Vagina (tissue), 2 donors: Measurements from ENCODE around the gene MAGEF1. TPM values are rescaled to one million over a fixed set of nuclear protein-coding genes. Genes with fewer than 3 reads are reported as not detected.

ENCODE experiments used
- DNase-seq, 2 donors: peaks; one replicate each; pipeline ENCODE4 v3.0.0-alpha.2; 2017; ENCODE audit errors: extremely low spot score in 2 of 2
- H3K27ac ChIP-seq: fragments of 200-600 bp; sonication (generic); one replicate; pipeline ENCODE4 v1.5.1; 2019
- H3K27me3 ChIP-seq: fragments of 200-600 bp; sonication (generic); one replicate; pipeline ENCODE4 v1.5.1; 2019
- H3K36me3 ChIP-seq, 2 donors: fragments of 200-600 bp; sonication (generic); one replicate each; pipeline ENCODE4 v1.5.1; 2017 to 2019
- H3K4me1 ChIP-seq: fragments of 200-600 bp; sonication (generic); one replicate; pipeline ENCODE4 v1.5.1; 2019
- H3K4me3 ChIP-seq, 2 donors: fragments of 200-600 bp; sonication (generic); 1 replicate in 1 of 2; 2 replicates in 1 of 2; pipeline ENCODE4 v1.5.1; 2016 to 2019
- H3K9me3 ChIP-seq: fragments of 200-600 bp; sonication (generic); one replicate; pipeline ENCODE4 v1.5.1; 2019
- POLR2A ChIP-seq, 2 donors: fragments of 450-650 bp; IDR thresholded peaks; one replicate each; pipeline ENCODE4 v1.6.1; 2017; ENCODE audit warnings: antibody characterized with exemption in 2 of 2, mild to moderate bottlenecking in 2 of 2, moderate library complexity in 2 of 2
- POLR2AphosphoS5 ChIP-seq, 2 donors: sonication (generic); formaldehyde crosslinking; IDR thresholded peaks; one replicate each; pipeline ENCODE4 v1.9.0; 2017; ENCODE audit warnings: antibody characterized with exemption in 2 of 2, mild to moderate bottlenecking in 2 of 2, low read depth in 1 of 2; ENCODE audit not compliant: insufficient read depth in 1 of 2
- intact Hi-C: fragments of 100-400 bp; cut with DNase I; formaldehyde crosslinking; loops from one replicate; pipeline ENCODE4 v1.15.1; 2023
- total RNA-seq: library from RNA; depleted of rRNA; stranded (reverse); fragments of >200 nt; gene quantifications from one replicate; pipeline ENCODE4 v1.2.3, GENCODE V29; 2016
- TF ChIP-seq, protein P1 (sequence below), 3 experiments: fragments of 450-650 bp in 2 of 3; fragments of 200-600 bp in 1 of 3; sonication (generic) in 1 of 3; IDR thresholded peaks; one replicate each; pipeline ENCODE4 v1.5.1; 2017 to 2019; ENCODE audit warnings: antibody characterized with exemption in 3 of 3, mild to moderate bottlenecking in 2 of 3, moderate library complexity in 2 of 3

The MAGEF1 gene
- total RNA-seq, 1 donor from 2014 or later = 25.5 TPM

DNA sequence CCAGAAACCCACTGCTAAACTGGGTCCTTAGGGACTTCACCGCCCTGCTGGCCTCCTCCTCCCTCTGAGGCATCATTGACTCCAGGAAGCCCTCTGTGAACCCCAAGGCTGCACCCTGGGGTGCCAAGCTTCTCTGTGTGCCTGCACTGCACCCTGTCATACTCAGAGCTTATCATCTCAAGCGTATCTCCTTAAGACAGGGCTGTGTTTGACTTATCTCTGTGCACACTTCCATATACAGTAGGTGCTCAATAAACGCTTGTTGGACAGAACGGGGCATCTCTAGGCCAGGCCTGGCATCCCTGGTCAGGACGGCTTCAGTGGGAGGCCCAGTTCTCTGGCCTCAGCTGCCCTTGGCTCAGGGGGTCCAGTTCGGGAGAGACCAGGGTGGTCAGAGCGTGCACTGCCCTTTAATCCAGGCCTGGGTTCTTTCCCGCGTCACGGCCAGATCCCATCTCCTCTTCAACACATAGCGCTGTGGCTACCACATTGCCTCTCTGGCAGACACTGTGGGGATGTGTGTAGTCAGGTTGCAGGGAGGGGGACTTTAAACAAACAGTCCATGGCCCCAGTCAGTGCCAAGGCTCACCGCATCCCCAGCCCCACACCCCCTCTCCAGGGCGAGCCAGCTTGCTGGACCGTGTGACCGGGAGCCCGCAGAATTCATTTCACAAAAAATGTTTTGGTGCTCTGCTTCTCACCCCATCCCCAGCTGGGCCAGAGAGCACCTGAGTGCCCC, 33.4 kb downstream of the MAGEF1 start:
- no peak overlapping the region for H3K4me3 ChIP-seq
- H3K27ac ChIP-seq = peak overlapping the region; percentile 10
- H3K4me1 ChIP-seq = peaks cover 10% of the 10 kb centered on the region
- no peaks in the 10 kb centered on the region for H3K27me3 ChIP-seq
- DNase-seq = no peak
- no peaks in the 10 kb centered on the region for H3K36me3 ChIP-seq
- no peaks in the 10 kb centered on the region for H3K9me3 ChIP-seq
- intact Hi-C loops = no loop called here
- TF ChIP-seq, protein P1, sequence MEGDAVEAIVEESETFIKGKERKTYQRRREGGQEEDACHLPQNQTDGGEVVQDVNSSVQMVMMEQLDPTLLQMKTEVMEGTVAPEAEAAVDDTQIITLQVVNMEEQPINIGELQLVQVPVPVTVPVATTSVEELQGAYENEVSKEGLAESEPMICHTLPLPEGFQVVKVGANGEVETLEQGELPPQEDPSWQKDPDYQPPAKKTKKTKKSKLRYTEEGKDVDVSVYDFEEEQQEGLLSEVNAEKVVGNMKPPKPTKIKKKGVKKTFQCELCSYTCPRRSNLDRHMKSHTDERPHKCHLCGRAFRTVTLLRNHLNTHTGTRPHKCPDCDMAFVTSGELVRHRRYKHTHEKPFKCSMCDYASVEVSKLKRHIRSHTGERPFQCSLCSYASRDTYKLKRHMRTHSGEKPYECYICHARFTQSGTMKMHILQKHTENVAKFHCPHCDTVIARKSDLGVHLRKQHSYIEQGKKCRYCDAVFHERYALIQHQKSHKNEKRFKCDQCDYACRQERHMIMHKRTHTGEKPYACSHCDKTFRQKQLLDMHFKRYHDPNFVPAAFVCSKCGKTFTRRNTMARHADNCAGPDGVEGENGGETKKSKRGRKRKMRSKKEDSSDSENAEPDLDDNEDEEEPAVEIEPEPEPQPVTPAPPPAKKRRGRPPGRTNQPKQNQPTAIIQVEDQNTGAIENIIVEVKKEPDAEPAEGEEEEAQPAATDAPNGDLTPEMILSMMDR (IDR thresholded peaks at IDR 0.05) = no peak
- no peak for TF ChIP-seq POLR2AphosphoS5 (IDR thresholded peaks at IDR 0.05; ENCODE audit: insufficient read depth in 1 of 2, low read depth in 1 of 2)
- TF ChIP-seq POLR2A (IDR thresholded peaks at IDR 0.05) = no peak

DNA sequence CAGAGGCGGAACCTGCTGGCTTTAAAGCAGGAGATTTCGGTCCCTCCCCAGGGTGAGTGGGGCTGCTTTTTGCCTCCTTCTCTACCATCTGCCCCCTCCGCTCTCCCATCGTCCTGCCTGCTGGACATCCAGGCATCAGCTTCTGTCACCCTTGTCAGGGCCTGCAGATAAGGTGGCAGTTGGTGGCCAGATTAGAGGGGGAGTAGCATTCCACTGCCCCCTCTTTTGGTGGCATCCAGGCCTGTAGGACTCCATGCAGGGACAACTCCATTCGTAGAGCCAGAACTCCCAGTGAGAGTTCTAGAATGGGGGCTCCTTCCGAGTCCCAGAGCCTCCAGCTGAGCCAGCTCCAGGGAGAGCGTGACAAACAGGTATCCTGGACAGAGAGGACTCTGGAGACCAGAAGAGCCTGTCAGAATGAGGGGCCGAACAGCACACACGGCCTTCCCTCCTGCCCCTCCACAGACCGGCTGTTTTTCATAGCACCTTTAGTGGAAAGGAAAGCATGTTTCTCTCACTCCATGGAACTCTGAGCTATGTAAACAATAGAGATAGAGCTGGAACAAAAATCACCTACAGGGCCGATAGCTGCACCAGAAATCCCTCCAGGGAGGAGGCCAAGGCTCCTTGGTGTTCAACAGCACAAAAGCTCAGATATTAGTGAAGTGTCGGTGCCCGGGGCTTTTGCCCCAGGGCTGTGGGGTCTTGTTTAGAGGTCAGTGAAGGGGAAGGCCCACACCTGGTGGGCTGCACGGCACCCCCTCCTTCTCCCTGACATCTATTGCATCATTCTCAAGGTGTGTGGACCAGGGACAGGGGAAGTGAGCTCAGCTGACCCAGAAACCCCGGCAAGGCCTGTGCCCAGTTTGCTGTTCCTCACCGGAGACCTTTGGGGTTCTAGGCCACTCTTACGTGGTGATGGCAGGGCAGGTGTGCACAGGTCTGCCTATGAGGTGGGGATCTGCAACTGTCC, 34.2 kb downstream of the MAGEF1 start:
- H3K9me3 ChIP-seq = no peaks in the 10 kb centered on the region
- no peak for DNase-seq
- intact Hi-C loops = no loop called here
- H3K4me1 ChIP-seq = peaks cover 10% of the 10 kb centered on the region
- TF ChIP-seq, protein P1 (IDR thresholded peaks at IDR 0.05) = no peak
- no peaks in the 10 kb centered on the region for H3K27me3 ChIP-seq
- H3K27ac ChIP-seq = no peak overlapping the region
- H3K4me3 ChIP-seq = no peak overlapping the region
- H3K36me3 ChIP-seq = no peaks in the 10 kb centered on the region

- Histone ChIP-seq H3K9me3 (no peaks in the 10 kb centered on the region), H3K27ac (no peak overlapping the region), H3K4me3 (no peak overlapping the region), H3K36me3 (no peaks in the 10 kb centered on the region), H3K4me1 (peaks cover 10% of the 10 kb centered on the region), H3K27me3 (no peaks in the 10 kb centered on the region)
- TF ChIP-seq POLR2A (IDR thresholded peaks at IDR 0.05) = no peak
- no peak for TF ChIP-seq POLR2AphosphoS5 (IDR thresholded peaks at IDR 0.05; ENCODE audit: insufficient read depth in 1 of 2, low read depth in 1 of 2)
- TF ChIP-seq, protein P1 (IDR thresholded peaks at IDR 0.05) = no peak
- intact Hi-C loops = no loop called here
- no peak for DNase-seq
Observed at GRCh38 chr3:184676927-184677326, 34.9 kb downstream of the MAGEF1 start.

GRCh38 chr3:184674626-184675025, 37.2 kb downstream of the MAGEF1 start:
- intact Hi-C loops = no loop called here
- no peaks in the 10 kb centered on the region for H3K27me3 ChIP-seq
- H3K4me1 ChIP-seq = peaks cover 9% of the 10 kb centered on the region
- no peak for DNase-seq
- H3K9me3 ChIP-seq = no peaks in the 10 kb centered on the region
- TF ChIP-seq POLR2A (IDR thresholded peaks at IDR 0.05) = no peak
- no peak for TF ChIP-seq POLR2AphosphoS5 (IDR thresholded peaks at IDR 0.05; ENCODE audit: insufficient read depth in 1 of 2, low read depth in 1 of 2)
- TF ChIP-seq, protein P1 (IDR thresholded peaks at IDR 0.05) = no peak
- no peak overlapping the region for H3K4me3 ChIP-seq
- no peak overlapping the region for H3K27ac ChIP-seq
- H3K36me3 ChIP-seq = no peaks in the 10 kb centered on the region
